ENCODE data around the gene ALCAM.

- TF ChIP-seq, protein P1, sequence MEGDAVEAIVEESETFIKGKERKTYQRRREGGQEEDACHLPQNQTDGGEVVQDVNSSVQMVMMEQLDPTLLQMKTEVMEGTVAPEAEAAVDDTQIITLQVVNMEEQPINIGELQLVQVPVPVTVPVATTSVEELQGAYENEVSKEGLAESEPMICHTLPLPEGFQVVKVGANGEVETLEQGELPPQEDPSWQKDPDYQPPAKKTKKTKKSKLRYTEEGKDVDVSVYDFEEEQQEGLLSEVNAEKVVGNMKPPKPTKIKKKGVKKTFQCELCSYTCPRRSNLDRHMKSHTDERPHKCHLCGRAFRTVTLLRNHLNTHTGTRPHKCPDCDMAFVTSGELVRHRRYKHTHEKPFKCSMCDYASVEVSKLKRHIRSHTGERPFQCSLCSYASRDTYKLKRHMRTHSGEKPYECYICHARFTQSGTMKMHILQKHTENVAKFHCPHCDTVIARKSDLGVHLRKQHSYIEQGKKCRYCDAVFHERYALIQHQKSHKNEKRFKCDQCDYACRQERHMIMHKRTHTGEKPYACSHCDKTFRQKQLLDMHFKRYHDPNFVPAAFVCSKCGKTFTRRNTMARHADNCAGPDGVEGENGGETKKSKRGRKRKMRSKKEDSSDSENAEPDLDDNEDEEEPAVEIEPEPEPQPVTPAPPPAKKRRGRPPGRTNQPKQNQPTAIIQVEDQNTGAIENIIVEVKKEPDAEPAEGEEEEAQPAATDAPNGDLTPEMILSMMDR (conservative IDR thresholded peaks at IDR 0.05; ENCODE audit: low read length) = no peak
- no peak for TF ChIP-seq EZH2phosphoT487 (IDR thresholded peaks at IDR 0.05; ENCODE audit: borderline replicate concordance, low read depth, low read length)
Observed at GRCh38 chr3:105360003-105360402, 6.7 kb upstream of the ALCAM start.

All from OCI-LY7 (cell line).